B cell (primary cell): ENCODE data around the gene FHIP1B.

ENCODE experiments used
- CTCF ChIP-seq: fragments of 200-600 bp; IDR thresholded peaks from one replicate; pipeline ENCODE4 v1.8.0; 2022; ENCODE audit warnings: antibody characterized with exemption, mild to moderate bottlenecking
- EZH2 ChIP-seq: IDR thresholded peaks from 2 replicates; pipeline ENCODE4 v1.6.1; 2012; ENCODE audit warnings: borderline replicate concordance, low read depth, mild to moderate bottlenecking, moderate library complexity, low read length; ENCODE audit not compliant: insufficient read depth, poor library complexity, severe bottlenecking

GRCh38 chr11:6240139-6240538, 5.7 kb upstream of the FHIP1B start:
- no peak for TF ChIP-seq CTCF
- no peak for TF ChIP-seq EZH2
